ENCODE data around the gene BAIAP3. TPM values are rescaled to one million over a fixed set of nuclear protein-coding genes. Genes with fewer than 3 reads are reported as not detected.

The BAIAP3 gene
- total and polyA plus RNA-seq, 10 donors, result 2.7 to 15.7 (median 6.3) TPM

DNA sequence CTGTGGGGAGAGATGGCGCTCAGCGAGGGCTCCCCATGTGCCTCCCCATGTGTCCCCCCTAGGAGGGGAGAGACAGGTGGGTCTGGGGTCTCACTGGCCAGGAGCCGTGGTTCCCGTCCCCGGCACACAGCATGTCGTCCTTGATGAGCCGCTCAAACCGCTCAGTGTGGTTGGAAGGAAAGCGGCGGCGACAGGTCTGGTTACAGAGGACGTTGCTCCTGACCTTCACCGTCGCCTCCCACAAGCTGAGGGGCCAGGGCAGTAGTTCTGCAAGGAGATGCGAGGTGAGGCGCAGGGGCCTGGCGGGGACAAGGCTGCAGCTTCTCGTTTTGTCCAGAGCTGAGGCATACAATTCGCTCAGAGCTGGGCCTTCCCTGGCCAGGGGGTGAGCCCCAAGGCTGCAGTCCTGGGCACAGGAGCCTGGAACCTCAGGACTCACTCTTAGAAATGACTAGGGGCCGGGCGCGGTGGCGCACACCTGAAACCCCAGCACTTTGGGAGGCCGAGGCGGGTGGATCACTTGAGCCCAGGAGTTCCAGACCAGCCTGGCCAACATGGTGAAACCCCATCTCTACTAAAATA, 46.8 kb upstream of the BAIAP3 start:
- H3K36me3 ChIP-seq, result no peaks in the 10 kb centered on the region
- H3K4me3 ChIP-seq, result no peak overlapping the region
- peaks cover 0 to 34% (median 11%) of the 10 kb centered on the region in 6 donors for H3K4me1 ChIP-seq
- H3K27ac ChIP-seq, result no peak overlapping the region
- TF ChIP-seq POLR2AphosphoS5 (IDR thresholded peaks at IDR 0.05) (no peak), POLR2A (IDR thresholded peaks at IDR 0.05) (no peak)
- TF ChIP-seq, protein P1, sequence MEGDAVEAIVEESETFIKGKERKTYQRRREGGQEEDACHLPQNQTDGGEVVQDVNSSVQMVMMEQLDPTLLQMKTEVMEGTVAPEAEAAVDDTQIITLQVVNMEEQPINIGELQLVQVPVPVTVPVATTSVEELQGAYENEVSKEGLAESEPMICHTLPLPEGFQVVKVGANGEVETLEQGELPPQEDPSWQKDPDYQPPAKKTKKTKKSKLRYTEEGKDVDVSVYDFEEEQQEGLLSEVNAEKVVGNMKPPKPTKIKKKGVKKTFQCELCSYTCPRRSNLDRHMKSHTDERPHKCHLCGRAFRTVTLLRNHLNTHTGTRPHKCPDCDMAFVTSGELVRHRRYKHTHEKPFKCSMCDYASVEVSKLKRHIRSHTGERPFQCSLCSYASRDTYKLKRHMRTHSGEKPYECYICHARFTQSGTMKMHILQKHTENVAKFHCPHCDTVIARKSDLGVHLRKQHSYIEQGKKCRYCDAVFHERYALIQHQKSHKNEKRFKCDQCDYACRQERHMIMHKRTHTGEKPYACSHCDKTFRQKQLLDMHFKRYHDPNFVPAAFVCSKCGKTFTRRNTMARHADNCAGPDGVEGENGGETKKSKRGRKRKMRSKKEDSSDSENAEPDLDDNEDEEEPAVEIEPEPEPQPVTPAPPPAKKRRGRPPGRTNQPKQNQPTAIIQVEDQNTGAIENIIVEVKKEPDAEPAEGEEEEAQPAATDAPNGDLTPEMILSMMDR (IDR thresholded peaks at IDR 0.05 in 8 of 11, conservative IDR thresholded peaks at IDR 0.05 in 3 of 11), result no peak
- H3K27me3 ChIP-seq (replicated peaks in 1 of 7), result peaks cover 0 to 88% (median 51%) of the 10 kb centered on the region in 7 donors
- WGBS, 5 donors, result 72 to 90% (median 81%) methylated on average over 11 to 25 of the region's 25 CpGs
- no peak for DNase-seq
- intact Hi-C loops (cut with DNase I; ENCODE audit: low total_unique reads), result no loop called here
- no peaks in the 10 kb centered on the region for H3K9me3 ChIP-seq

DNA sequence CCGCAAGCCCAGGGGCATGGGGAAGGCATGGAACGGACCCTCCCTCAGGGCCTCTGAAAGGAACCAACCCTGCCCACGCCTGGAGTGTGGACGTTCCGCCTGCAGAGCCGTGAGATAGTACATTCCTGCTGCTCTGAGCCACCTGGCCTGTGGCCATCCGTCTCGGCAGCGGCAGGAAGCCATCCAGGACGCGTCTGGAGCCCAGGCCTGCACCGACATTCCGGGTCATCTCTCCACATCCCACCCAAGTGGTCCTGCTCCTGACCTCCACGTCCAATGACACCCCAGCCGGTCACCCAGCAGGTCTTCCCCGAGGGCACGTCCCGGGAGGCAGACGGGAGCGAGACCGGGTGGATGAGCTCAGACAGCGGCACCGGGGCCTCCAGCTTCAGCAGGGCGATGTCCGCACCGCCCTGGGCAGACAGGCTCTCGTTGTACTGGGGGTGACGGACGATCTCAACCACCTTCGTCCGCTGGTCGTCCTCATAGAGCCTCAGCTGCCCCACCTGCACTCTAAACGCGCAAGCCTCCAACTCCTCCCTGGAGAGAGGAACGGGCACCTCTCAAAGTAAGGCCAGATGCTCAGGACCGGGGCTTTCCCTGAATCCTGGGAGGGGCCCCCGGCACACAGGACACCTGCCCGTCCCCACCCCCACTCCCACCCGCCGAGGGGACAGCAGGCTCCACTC, 45.3 kb upstream of the BAIAP3 start:
- TF ChIP-seq POLR2AphosphoS5 (IDR thresholded peaks at IDR 0.05), result no peak
- TF ChIP-seq POLR2A (IDR thresholded peaks at IDR 0.05), result no peak
- TF ChIP-seq, protein P1 (IDR thresholded peaks at IDR 0.05 in 8 of 11, conservative IDR thresholded peaks at IDR 0.05 in 3 of 11), result no peak
- DNase-seq, result no peak
- Histone ChIP-seq H3K4me3 (no peak overlapping the region), H3K27me3 (replicated peaks in 1 of 7) (peaks cover 0 to 90% (median 54%) of the 10 kb centered on the region in 7 donors), H3K36me3 (no peaks in the 10 kb centered on the region), H3K27ac (no peak overlapping the region), H3K9me3 (no peaks in the 10 kb centered on the region), H3K4me1 (peaks cover 0 to 26% (median 8%) of the 10 kb centered on the region in 6 donors)
- intact Hi-C loops (cut with DNase I; ENCODE audit: low total_unique reads), result no loop called here
- 50 to 73% (median 61%) methylated on average over 18 to 40 of the region's 40 CpGs for WGBS, 5 donors

DNA sequence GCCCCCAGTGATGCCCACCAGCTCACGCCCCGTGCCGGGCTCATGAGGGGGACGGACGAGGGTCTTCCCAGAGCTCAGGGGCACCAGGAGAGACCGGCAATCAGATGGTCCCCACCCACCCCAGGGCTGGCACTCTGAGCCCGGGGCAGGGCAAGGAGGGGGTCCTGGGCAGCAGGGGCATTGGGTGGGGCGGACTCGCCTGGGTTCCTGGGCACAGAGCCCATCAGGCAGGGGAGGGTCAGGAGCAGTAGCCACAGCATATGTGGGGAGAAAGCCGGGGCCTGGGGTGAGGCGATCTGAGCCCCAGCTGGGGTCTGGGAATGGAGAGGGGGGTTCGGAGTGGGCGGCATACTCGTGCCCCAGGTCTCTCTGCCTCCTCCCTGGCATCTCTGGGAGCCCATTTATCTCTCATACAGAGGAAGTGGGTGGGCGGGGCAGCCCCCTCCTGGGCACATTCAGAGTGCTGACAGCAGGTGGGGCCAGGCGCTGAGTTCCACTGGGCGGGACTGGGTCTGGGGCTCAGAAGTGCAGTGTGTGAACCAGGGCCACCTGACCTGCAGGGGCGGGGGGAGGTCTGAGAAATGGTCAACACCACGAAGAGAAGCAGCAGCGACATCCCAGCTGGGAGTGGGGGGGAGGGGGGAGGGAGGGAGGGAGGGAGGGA, 44.5 kb upstream of the BAIAP3 start:
- Histone ChIP-seq H3K36me3 (no peaks in the 10 kb centered on the region), H3K4me1 (peaks cover 0 to 19% (median 6%) of the 10 kb centered on the region in 6 donors), H3K27me3 (replicated peaks in 1 of 7) (peaks cover 0 to 90% (median 54%) of the 10 kb centered on the region in 7 donors), H3K27ac (no peak overlapping the region), H3K9me3 (no peaks in the 10 kb centered on the region), H3K4me3 (no peak overlapping the region)
- TF ChIP-seq POLR2AphosphoS5 (IDR thresholded peaks at IDR 0.05) (no peak), POLR2A (IDR thresholded peaks at IDR 0.05) (no peak)
- TF ChIP-seq, protein P1 (IDR thresholded peaks at IDR 0.05 in 8 of 11, conservative IDR thresholded peaks at IDR 0.05 in 3 of 11), result no peak
- 20 to 49% (median 41%) methylated on average over 7 to 20 of the region's 20 CpGs for WGBS, 5 donors
- no peak for DNase-seq
- intact Hi-C loops (cut with DNase I; ENCODE audit: low total_unique reads), result no loop called here

DNA sequence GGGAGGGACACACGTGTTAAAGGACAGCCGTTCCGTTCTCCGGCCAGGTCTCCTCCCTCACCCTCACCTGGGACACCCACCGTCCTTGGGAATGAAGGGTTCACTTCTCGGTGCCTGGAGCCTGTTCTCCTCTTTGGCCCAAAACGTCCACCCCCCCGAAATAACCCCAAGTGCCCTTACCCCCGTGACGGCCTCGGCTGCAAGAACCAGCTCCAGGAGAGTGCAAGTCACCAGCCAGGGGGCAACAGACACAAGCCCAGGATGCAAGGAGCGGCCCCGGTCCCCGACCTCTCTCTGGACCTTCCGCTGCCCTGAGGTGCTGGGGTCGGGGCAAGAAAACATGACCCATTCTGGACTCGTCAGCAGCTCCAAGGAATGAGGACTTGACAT, 44.0 kb upstream of the BAIAP3 start:
- no peak overlapping the region for H3K27ac ChIP-seq

More for the DNA sequence above, 44.0 kb upstream of the BAIAP3 start:
- Histone ChIP-seq H3K4me1 (peaks cover 0 to 24% (median 6%) of the 10 kb centered on the region in 6 donors), H3K9me3 (no peaks in the 10 kb centered on the region), H3K27me3 (replicated peaks in 1 of 7) (peaks cover 0 to 89% (median 54%) of the 10 kb centered on the region in 7 donors), H3K4me3 (no peak overlapping the region), H3K36me3 (no peaks in the 10 kb centered on the region)
- intact Hi-C loops (cut with DNase I; ENCODE audit: low total_unique reads), result no loop called here
- DNase-seq, result no peak
- TF ChIP-seq, protein P1 (IDR thresholded peaks at IDR 0.05 in 8 of 11, conservative IDR thresholded peaks at IDR 0.05 in 3 of 11), result no peak
- no peak for TF ChIP-seq POLR2AphosphoS5 (IDR thresholded peaks at IDR 0.05)
- TF ChIP-seq POLR2A (IDR thresholded peaks at IDR 0.05), result no peak
- 3 to 11% (median 8%) methylated on average over 11 to 17 of the region's 17 CpGs for WGBS, 5 donors
